GM21367 (cell line): Measurements from ENCODE around the gene CCDC77.

Experiments used
- ATAC-seq: cut with Tn5 transposase; IDR thresholded peaks from one replicate; pipeline ENCODE4 v1.9.1; 2021; ENCODE audit not compliant: unreplicated experiment

The CCDC77 gene

DNA sequence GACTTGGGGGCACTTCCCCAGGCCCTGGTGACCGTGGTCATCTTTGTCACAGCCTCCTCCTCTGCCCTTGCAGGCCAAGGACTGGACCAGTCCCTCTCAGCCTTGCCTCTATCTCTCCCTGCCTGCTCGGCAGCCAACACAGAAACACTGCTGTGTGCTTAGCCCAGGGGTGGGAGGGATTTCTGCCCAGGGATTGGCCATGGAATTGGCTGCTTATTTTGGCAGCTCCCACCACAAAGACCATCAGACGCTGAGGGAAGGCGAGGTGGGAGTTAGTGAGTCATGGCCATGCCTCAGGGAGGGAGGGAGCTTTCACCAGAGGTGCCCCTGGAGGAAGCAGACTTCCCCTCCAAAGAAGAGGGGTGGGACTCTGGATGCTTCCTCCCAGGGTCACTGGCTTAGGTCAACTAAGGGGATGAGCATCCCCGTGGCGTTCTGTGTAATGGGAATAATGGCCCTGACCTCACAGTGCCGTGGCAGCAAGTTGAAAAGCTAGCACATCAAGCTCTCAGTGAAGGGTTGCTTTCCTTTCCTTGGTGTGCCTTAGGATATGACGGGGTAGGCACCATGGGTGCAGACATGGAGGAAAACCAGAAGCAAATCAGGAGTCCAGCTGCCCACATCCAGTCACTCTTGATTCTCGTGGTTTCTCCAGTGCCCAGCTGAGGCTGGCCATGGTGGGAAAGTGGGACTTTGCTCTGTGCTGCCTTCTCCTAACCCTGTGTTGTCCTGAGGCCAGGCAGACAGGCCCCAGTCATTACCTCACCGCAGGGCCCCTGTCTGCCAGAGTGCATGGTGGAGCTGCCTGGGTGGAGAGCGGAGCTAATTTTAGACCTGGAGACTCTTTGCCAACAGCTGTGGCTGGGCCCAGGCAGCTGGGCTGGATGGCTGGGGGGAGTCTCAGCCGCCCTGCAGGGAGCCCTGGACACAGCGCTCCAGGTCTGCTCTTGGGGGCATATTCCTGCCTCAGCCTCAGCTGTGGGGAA is 79.7 kb downstream of the CCDC77 start:
- no peak for ATAC-seq

- no peak for ATAC-seq
Observed at GRCh38 chr12:482061-482460, 80.6 kb downstream of the CCDC77 start.

GRCh38 chr12:484096-484495 is 82.7 kb downstream of the CCDC77 start:
- no peak for ATAC-seq

DNA sequence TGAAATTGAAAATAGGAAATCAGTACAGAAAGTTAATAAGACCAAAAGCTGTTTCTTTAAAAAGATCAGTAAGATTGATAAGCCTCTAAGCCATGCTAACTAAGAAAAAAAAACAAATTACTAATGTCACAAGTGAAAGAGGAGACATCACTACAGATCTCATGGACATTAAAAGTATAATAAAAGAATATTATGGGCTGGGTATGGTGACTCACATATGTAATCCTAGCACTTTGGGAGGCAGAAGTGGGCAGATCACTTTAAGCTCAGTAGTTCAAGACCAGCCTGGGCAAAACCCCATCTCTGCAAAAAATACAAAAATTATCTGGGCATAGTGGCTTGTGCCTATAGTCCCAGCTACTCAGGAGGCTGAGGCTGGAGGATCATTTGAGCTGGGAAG is 88.8 kb downstream of the CCDC77 start:
- ATAC-seq, result no peak
